Left ventricle myocardium superior (tissue), 1 donor: ENCODE measurements around the gene DPY19L2. TPM values are rescaled to one million over a fixed set of nuclear protein-coding genes. Genes with fewer than 3 reads are reported as not detected.
"Not testable (repeated sequence)": the region's sequence is repeated elsewhere in the genome, so short reads cannot be mapped to it uniquely, and the experiment has no call there.

ENCODE experiments used
- ATAC-seq: fragments of 200-7000 bp; cut with Tn5 transposase; one replicate; pipeline ENCODE4 v1.9.1; 2020; ENCODE audit warnings: mild to moderate bottlenecking, moderate library complexity
- DNase-seq: peaks from one replicate; pipeline ENCODE4 v3.0.0-alpha.2; 2020
- intact Hi-C: fragments of 100-400 bp; cut with micrococcal nuclease; formaldehyde crosslinking; loops from one replicate; pipeline ENCODE4 v1.11.0; 2022
- total RNA-seq: library from RNA; stranded (reverse); fragmentation: NEBNext Ultra II Directional; extraction: Animal tissue kit (Norgen Biotek cat#: 25700); gene quantifications from one replicate; pipeline ENCODE4 v1.2.1, GENCODE V29; 2021
- donor health status: DM: no; HTN: yes; CAD: no; lungs with severe emphysema.

DPY19L2 gene
- total RNA-seq, 1 donor from 2014 or later = 51.0 TPM

DNA sequence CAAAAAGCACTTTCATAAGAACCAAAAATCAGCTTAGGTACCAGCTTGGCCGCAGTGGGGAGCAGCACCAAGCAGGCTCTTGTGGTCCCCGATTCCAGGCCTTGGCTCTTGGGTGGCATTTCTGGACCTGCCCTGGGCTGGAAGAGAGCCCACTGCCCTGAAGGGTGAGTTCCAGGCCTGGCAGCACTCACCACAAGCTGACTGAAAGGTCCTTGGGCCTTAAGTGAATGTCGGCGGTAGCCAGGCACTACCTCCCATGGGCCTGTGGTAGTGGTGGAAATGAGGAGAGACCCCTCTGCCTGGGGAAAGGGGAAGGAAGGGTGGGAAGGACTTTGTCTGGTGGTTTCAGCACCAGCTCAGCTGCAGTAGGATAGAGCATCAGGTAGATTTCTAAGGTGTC lies 96.3 kb downstream of the DPY19L2 start:
- peak; percentile 63 for ATAC-seq
- intact Hi-C loops = not testable (repeated sequence)

DNA sequence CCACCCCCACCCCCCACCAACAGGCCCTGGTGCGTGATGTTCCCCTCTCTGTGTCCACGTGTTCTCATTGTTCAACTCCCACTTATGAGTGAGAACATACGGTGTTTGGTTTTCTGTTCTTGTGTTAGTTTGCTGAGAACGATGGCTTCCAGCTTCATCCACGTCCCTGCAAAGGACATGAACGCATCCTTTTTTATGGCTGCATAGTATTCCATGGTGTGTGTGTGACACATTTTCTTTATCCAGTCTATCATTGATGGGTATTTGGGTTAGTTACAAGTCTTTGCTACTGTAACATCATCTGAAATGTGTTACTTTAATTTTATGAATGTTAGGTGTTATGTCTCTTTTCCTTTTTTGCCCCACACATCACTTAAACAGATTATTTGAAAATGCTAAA lies 109.8 kb downstream of the DPY19L2 start:
- intact Hi-C loops, DNase-seq, ATAC-seq: not testable (repeated sequence)

More for the DNA sequence above, 96.3 kb downstream of the DPY19L2 start:
- DNase-seq = not testable (repeated sequence)

DNA sequence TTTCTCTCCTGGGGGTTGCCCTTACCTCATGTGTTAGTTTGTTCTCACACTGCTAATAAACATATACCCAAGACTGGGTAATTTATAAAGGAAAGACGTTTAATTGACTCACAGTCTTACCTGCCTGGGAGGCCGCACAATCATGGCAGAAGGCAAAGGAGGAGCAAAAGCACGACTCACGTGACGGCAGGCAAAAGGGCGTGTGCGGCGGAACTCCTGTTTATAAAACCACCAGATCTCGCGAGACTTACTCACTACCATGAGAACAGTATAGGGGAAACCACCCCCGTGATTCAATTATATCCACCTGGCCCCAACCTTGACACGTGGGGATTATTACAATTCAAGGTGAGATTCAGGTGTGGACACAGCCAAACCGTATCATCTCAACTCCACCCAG lies 116.9 kb downstream of the DPY19L2 start:
- DNase-seq, intact Hi-C loops, ATAC-seq: not testable (repeated sequence)

DNA sequence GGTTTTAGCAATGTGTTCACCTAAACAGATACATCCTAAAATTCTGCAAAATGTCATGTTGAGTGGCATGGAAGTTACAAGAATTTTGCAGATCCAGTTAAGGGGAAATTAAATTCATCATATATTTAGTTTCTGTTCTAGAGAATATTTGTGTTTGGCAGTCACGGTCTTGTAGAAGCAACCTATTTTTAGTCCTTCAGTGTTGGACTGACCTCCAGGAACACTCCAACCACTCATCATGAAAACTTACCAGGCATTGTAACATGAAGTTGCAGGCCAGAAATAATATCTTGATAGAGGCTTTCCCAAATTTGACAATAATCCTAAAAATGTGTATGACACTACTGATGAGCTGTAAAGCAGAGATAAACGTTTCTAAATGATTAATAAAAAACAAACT lies 119.3 kb downstream of the DPY19L2 start:
- intact Hi-C loops, DNase-seq: not testable (repeated sequence)
- ATAC-seq = peak; percentile 80

DNA sequence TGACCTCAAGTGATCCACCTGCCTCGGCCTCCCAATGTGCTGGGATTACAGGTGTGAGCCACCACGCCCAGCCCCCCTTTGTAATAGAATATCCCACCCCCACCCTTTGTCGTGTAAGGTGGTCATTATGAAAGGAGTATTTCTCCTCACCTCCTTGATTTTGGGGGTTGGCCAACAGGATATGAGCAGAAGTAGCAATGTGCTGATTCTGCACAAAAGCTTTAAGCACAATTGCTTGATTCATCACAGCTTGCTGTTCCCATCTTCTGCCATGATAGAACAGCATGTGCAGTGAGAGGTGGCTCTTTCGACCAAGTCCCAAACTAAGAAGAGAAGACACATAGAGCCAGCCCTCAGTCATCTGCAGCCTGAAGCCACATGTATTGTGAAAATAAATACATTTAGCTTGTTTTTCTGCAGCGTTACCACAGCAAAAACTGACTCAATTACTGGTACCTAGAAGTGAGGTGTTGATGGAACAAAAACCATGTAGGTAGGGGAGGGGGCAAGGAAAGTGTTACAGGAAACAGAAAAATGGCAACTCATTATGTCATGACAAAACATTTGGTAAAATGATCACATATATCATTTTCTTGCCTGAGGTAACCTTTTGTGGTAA lies 122.9 kb downstream of the DPY19L2 start:
- ATAC-seq, DNase-seq, intact Hi-C loops: not testable (repeated sequence)

DNA sequence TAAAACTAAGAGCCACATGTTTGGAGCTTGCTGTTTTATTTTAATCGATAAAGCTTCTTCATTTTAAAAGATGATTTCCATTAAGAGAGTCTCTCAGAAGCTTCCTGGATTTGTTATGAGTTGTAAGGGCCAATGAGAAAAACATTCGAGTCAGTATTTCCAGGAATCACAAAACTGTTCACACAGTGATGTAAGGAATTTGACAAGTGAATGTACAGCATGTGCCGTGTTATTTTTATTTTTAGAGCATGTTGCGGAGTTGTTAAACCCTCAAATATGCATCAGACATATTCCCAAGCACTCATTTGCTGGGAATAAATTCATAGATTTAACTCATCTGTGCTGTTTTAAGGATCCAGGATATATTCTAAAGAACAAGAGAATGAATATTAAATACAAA lies 129.6 kb downstream of the DPY19L2 start:
- intact Hi-C loops, DNase-seq: not testable (repeated sequence)
- ATAC-seq = peak; percentile 77

DNA sequence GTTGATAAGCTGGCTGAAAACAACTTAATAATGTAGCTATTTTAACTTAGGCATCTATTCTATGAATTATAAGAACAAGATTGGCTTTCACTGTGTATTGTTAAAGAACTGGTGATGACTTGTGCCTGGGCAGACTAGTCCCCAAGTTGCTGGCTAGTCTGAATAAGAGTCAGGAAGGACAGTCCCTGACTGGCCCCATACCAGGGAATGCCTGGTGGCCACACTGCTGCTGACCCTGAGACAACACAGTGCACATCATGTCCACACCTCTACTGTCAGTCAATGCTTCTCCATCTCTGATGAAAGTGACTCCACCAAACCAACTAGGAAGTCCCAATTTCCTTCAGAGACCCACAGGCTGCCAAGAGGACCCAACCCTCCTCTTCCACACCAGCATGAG lies 130.5 kb downstream of the DPY19L2 start:
- DNase-seq, intact Hi-C loops: not testable (repeated sequence)
- ATAC-seq = peak; percentile 80

DNA sequence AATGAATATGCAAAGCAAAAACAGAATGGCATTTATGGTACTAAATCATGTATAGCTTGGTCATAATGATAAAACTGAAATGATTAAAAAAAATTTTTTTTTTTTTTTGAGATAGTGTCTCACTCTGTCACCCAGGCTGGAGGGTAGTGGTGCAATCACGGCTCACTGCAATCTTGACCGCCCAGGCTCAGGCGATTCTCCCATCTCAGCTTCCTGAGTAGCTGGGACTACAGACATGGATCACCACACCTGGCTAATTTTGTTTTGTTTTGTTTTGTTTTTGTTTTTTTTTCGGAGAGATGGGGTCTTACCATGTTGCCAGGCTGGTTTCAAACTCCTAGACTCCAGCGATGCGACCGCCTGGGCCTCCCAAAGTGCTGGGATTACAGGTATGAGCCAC lies 138.7 kb downstream of the DPY19L2 start:
- DNase-seq, ATAC-seq, intact Hi-C loops: not testable (repeated sequence)

DNA sequence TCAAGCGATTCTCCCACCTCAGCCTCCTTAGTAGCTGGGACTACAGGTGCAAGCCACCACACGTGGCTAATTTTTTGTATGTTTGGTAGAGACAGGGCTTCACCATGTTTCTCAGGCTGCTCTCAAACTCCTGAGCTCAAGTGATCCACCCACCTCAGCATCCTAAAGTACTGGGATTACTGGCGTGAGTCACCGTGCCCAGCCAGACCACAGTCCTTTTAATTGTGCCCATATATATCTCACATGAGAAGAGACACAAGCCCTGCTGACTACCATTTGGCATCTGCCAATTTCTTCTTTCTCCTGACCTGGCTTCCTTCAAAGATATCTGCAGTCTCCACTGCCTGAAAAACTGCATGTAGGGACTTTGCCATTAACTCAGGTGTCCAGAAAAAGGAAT lies 142.5 kb downstream of the DPY19L2 start:
- ATAC-seq = no peak
- intact Hi-C loops = no loop called here
- no peak for DNase-seq

DNA sequence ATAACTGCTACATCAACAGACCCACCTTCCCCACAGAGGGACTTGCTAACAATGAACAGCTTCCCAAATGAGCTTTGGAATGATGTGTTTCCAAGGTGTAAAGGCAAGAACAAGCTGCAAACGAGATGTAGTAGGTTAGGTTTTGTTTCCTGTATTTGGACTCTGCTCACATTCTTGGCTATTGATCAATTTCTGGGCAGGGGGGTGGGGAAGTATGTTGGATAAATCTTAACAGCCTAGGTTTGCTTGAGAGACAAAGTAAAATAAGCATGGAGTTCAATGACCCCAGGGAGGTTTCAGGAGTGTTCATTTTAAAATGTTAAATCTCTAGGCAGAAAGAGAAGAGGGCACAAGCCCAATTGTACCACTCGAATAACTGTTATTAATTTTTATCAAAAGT lies 146.6 kb downstream of the DPY19L2 start:
- DNase-seq = no peak
- ATAC-seq = no peak
- intact Hi-C loops = no loop called here

Other genes with a start within 250 kb of the DPY19L2 start
- 15.5 TPM for gene RXYLT1, start 111.4 kb upstream of the DPY19L2 start, total RNA-seq
- 2.6 TPM for gene SRGAP1, start 176.2 kb upstream of the DPY19L2 start, total RNA-seq